K562 (cell line): ENCODE data around the gene TRIM31. TPM values are rescaled to one million over a fixed set of nuclear protein-coding genes. Genes with fewer than 3 reads are reported as not detected.

Source experiments
- EZH2 ChIP-seq: IDR thresholded peaks from 2 replicates; pipeline ENCODE4 v1.6.1; 2012; ENCODE audit warnings: low read depth, mild to moderate bottlenecking, inconsistent platforms, low read length, borderline replicate concordance
- HDAC6 ChIP-seq: IDR thresholded peaks from 2 replicates; pipeline ENCODE4 v1.6.1; 2012; ENCODE audit warnings: low read depth, mild to moderate bottlenecking, control low read depth, inconsistent platforms, low read length, moderate library complexity
- HLTF ChIP-seq: fragments of 450-650 bp; IDR thresholded peaks from 2 replicates; pipeline ENCODE4 v1.6.1; 2016
- KLF13 ChIP-seq: fragments of 450-650 bp; IDR thresholded peaks from 2 replicates; pipeline ENCODE4 v1.6.1; 2016; ENCODE audit warnings: missing genetic modification characterization, low read depth, mild to moderate bottlenecking, missing compliant biosample characterization, moderate library complexity, borderline replicate concordance
- POLR2B ChIP-seq: fragments of 450-650 bp; IDR thresholded peaks from 2 replicates; pipeline ENCODE4 v1.6.1; 2018; ENCODE audit warnings: low read depth; ENCODE audit not compliant: partially characterized antibody
- PRMT5 ChIP-seq: sonication (generic); formaldehyde crosslinking; IDR thresholded peaks from 2 replicates; pipeline ENCODE4 v1.5.0; 2020; ENCODE audit warnings: missing genetic modification reagents
- RREB1 ChIP-seq: fragments of 250-450 bp; sonication (Bioruptor Pico); IDR thresholded peaks from 2 replicates; pipeline ENCODE4 v1.4.0; 2020
- SMAD3 ChIP-seq: fragments of 450-650 bp; formaldehyde crosslinking; conservative IDR thresholded peaks from 2 replicates; pipeline ENCODE4 v1.4.0; 2020; ENCODE audit warnings: mild to moderate bottlenecking
- ZNF764 ChIP-seq: fragments of 250-450 bp; sonication (Bioruptor Pico); IDR thresholded peaks from 2 replicates; pipeline ENCODE4 v1.4.0; 2020; ENCODE audit warnings: low read depth, mild to moderate bottlenecking, moderate library complexity
- ZNF778 ChIP-seq: fragments of 450-650 bp; formaldehyde crosslinking; IDR thresholded peaks from 2 replicates; pipeline ENCODE4 v1.4.0; 2020; ENCODE audit warnings: mild to moderate bottlenecking, moderate library complexity
- polyA plus RNA-seq, 8 experiments: library from polyadenylated mRNA; depleted of rRNA in 4 of 8; stranded (reverse) in 5 of 8; unstranded in 3 of 8; fragments of >200 nt; fragmentation: Nextera tagmentation in 2 of 8; fragmentation: Illumina TruSeq in 1 of 8; extraction: Ambion mirVana in 2 of 8; extraction: Trizol in 1 of 8; gene quantifications; 2 replicates each; pipeline versions ENCODE4 v1.2.1 to v1.2.3, GENCODE V29; 2011 to 2014; ENCODE audit warnings: inconsistent platforms in 1 of 8, missing spikeins in 1 of 8
- total RNA-seq, 7 experiments: library from RNA; depleted of rRNA in 6 of 7; stranded (reverse); fragments of >200 nt in 6 of 7; fragmentation: Illumina TruSeq in 2 of 7; extraction: Trizol in 2 of 7; gene quantifications; 2 replicates each; pipeline versions ENCODE4 v1.2.1 to v1.2.3, GENCODE V29; 2011 to 2021; ENCODE audit warnings: low replicate concordance in 1 of 7
- TF ChIP-seq, protein P1 (sequence below): fragments of 250-450 bp; sonication (Bioruptor Pico); IDR thresholded peaks from 2 replicates; pipeline ENCODE4 v1.8.0; 2022; ENCODE audit warnings: moderate library complexity, mild to moderate bottlenecking, inconsistent platforms
- TF ChIP-seq, protein P2 (sequence below): fragments of 250-450 bp; sonication (Bioruptor Pico); IDR thresholded peaks from 2 replicates; pipeline ENCODE4 v1.4.0; 2020; ENCODE audit warnings: borderline replicate concordance
- TF ChIP-seq, protein P3 (sequence below), 2 experiments: fragments of 450-650 bp; IDR thresholded peaks; 2 replicates each; pipeline ENCODE4 v1.6.1; 2018; ENCODE audit warnings: mild to moderate bottlenecking in 2 of 2, low read depth in 1 of 2; ENCODE audit not compliant: partially characterized antibody in 2 of 2

TRIM31 gene
- total and polyA plus RNA-seq, 9 of the 15 experiments (the other 6 are each of a cell fraction or from before 2014, with no cell fraction given) = not detected

- 0 out of 2 replicates have a peak, but pooled peaks have one; percentile 49 for TF ChIP-seq RREB1
- TF ChIP-seq, protein P1, sequence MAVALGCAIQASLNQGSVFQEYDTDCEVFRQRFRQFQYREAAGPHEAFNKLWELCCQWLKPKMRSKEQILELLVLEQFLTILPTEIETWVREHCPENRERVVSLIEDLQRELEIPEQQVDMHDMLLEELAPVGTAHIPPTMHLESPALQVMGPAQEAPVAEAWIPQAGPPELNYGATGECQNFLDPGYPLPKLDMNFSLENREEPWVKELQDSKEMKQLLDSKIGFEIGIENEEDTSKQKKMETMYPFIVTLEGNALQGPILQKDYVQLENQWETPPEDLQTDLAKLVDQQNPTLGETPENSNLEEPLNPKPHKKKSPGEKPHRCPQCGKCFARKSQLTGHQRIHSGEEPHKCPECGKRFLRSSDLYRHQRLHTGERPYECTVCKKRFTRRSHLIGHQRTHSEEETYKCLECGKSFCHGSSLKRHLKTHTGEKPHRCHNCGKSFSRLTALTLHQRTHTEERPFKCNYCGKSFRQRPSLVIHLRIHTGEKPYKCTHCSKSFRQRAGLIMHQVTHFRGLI (CRISPR knock-in tag) = no peak
- TF ChIP-seq PRMT5 (CRISPR knock-in tag) = no peak
- no peak for TF ChIP-seq ZNF778 (CRISPR knock-in tag)
- TF ChIP-seq ZNF764 (CRISPR knock-in tag) = no peak; the same call in 1 of the 2 replicates
- TF ChIP-seq, protein P2, sequence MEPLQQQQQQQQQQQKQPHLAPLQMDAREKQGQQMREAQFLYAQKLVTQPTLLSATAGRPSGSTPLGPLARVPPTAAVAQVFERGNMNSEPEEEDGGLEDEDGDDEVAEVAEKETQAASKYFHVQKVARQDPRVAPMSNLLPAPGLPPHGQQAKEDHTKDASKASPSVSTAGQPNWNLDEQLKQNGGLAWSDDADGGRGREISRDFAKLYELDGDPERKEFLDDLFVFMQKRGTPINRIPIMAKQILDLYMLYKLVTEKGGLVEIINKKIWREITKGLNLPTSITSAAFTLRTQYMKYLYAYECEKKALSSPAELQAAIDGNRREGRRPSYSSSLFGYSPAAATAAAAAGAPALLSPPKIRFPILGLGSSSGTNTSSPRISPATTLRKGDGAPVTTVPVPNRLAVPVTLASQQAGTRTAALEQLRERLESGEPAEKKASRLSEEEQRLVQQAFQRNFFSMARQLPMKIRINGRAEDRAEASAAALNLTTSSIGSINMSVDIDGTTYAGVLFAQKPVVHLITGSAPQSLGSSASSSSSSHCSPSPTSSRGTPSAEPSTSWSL = peak; percentile 68; the same call in 1 of the 2 replicates
- TF ChIP-seq, protein P3, sequence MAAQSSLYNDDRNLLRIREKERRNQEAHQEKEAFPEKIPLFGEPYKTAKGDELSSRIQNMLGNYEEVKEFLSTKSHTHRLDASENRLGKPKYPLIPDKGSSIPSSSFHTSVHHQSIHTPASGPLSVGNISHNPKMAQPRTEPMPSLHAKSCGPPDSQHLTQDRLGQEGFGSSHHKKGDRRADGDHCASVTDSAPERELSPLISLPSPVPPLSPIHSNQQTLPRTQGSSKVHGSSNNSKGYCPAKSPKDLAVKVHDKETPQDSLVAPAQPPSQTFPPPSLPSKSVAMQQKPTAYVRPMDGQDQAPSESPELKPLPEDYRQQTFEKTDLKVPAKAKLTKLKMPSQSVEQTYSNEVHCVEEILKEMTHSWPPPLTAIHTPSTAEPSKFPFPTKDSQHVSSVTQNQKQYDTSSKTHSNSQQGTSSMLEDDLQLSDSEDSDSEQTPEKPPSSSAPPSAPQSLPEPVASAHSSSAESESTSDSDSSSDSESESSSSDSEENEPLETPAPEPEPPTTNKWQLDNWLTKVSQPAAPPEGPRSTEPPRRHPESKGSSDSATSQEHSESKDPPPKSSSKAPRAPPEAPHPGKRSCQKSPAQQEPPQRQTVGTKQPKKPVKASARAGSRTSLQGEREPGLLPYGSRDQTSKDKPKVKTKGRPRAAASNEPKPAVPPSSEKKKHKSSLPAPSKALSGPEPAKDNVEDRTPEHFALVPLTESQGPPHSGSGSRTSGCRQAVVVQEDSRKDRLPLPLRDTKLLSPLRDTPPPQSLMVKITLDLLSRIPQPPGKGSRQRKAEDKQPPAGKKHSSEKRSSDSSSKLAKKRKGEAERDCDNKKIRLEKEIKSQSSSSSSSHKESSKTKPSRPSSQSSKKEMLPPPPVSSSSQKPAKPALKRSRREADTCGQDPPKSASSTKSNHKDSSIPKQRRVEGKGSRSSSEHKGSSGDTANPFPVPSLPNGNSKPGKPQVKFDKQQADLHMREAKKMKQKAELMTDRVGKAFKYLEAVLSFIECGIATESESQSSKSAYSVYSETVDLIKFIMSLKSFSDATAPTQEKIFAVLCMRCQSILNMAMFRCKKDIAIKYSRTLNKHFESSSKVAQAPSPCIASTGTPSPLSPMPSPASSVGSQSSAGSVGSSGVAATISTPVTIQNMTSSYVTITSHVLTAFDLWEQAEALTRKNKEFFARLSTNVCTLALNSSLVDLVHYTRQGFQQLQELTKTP (IDR thresholded peaks at IDR 0.05; ENCODE audit: low read depth in 1 of 2, partially characterized antibody in 2 of 2) = peak in 1 of 2 experiments; percentile 51
- peak; percentile 37; the same call in 1 of the 2 replicates for TF ChIP-seq KLF13 (tag)
- TF ChIP-seq SMAD3 (CRISPR knock-in tag) = peak; percentile 78
- TF ChIP-seq HDAC6 = peak; percentile 54; the same call in 1 of the 2 replicates
- TF ChIP-seq HLTF = no peak
- no peak for TF ChIP-seq EZH2
- peak; percentile 91 for TF ChIP-seq POLR2B
These were observed 46.1 kb downstream of the TRIM31 start, which contains the start of gene PPP1R11 (continued) for GRCh38 chr6:30066577-30067459.
